ENCODE data around the gene PGA5.

PGA5 gene

GRCh38 chr11:61297746-61298145 lies 56.8 kb downstream of the PGA5 start:
- no peak for FAIRE-seq

GRCh38 chr11:61298663-61299244 lies 57.8 kb downstream of the PGA5 start:
- no peak for FAIRE-seq

Data from islet of Langerhans (tissue), 1 donor.